ENCODE measurements around the gene PCNT.
A peak's percentile ranks its signal among the peaks of the same experiment; 100 is the strongest.

PCNT gene

GRCh38 chr21:46285761-46286647, 38.0 kb upstream of the PCNT start, which contains the start of gene YBEY (continued):
- TF ChIP-seq ZNF585B (tag by site-specific recombination; IDR thresholded peaks at IDR 0.05) (no peak), ZSCAN16 (tag by site-specific recombination; IDR thresholded peaks at IDR 0.05) (peak; percentile 62; the same call in 1 of the 2 replicates), ZNF423 (tag by site-specific recombination; IDR thresholded peaks at IDR 0.05) (peak; percentile 55; the same call in 1 of the 2 replicates), ZNF549 (tag by site-specific recombination; IDR thresholded peaks at IDR 0.05) (no peak), ZBTB7A (tag by site-specific recombination; IDR thresholded peaks at IDR 0.05; ENCODE audit: low read depth) (peak; percentile 89), ZNF654 (tag by site-specific recombination; IDR thresholded peaks at IDR 0.05; ENCODE audit: low read depth) (no peak), ZNF677 (tag by site-specific recombination; IDR thresholded peaks at IDR 0.05) (no peak), INSM2 (tag by site-specific recombination; IDR thresholded peaks at IDR 0.05) (peak; percentile 73; the same call in 1 of the 2 replicates), SP7 (tag by site-specific recombination; IDR thresholded peaks at IDR 0.05) (peak; percentile 87), ZNF48 (tag by site-specific recombination; IDR thresholded peaks at IDR 0.05) (no peak), ZNF169 (tag by site-specific recombination; IDR thresholded peaks at IDR 0.05) (no peak), ZNF792 (tag by site-specific recombination; IDR thresholded peaks at IDR 0.05) (no peak), ZNF510 (tag by site-specific recombination; IDR thresholded peaks at IDR 0.05; ENCODE audit: insufficient replicate concordance) (peak; percentile 12), ZNF629 (tag by site-specific recombination; IDR thresholded peaks at IDR 0.05) (peak; percentile 88), SETDB1 (IDR thresholded peaks at IDR 0.05; ENCODE audit: insufficient read length, low read length) (no peak), ZNF280C (tag by site-specific recombination; IDR thresholded peaks at IDR 0.05) (no peak), ZNF274 (IDR thresholded peaks at IDR 0.05; ENCODE audit: low read length) (no peak), ZNF274 (tag by site-specific recombination; IDR thresholded peaks at IDR 0.05; ENCODE audit: borderline replicate concordance) (no peak), ZSCAN30 (tag by site-specific recombination; IDR thresholded peaks at IDR 0.05) (no peak; the same call in none of the 2 replicates), YY2 (tag by site-specific recombination; IDR thresholded peaks at IDR 0.05) (no peak), ZNF350 (tag by site-specific recombination; IDR thresholded peaks at IDR 0.05) (no peak; the same call in 1 of the 2 replicates), ZNF660 (tag by site-specific recombination; IDR thresholded peaks at IDR 0.05) (peak; percentile 91), KLF17 (tag by site-specific recombination; IDR thresholded peaks at IDR 0.05) (peak; percentile 94; the same call in 1 of the 2 replicates), ZNF747 (tag by site-specific recombination; IDR thresholded peaks at IDR 0.05) (no peak), ZNF473 (tag by site-specific recombination; IDR thresholded peaks at IDR 0.05) (no peak), ZNF292 (tag by site-specific recombination; IDR thresholded peaks at IDR 0.05; ENCODE audit: borderline replicate concordance, low read depth) (0 out of 2 replicates have a peak, but pooled peaks have one; percentile 39), AEBP2 (tag by site-specific recombination; IDR thresholded peaks at IDR 0.05; ENCODE audit: borderline replicate concordance) (no peak), ZBTB44 (tag by site-specific recombination; IDR thresholded peaks at IDR 0.05) (no peak), ZNF366 (tag by site-specific recombination; conservative IDR thresholded peaks at IDR 0.05) (no peak), ZBTB17 (tag by site-specific recombination; IDR thresholded peaks at IDR 0.05) (no peak; the same call in 1 of the 2 replicates), ZNF701 (tag by site-specific recombination; IDR thresholded peaks at IDR 0.05) (no peak)

Data from HEK293 (cell line).